HepG2 (cell line): ENCODE results near the gene FCAR. TPM values are rescaled to one million over a fixed set of nuclear protein-coding genes. Genes with fewer than 3 reads are reported as not detected.
"Not testable (repeated sequence)": the region's sequence is repeated elsewhere in the genome, so short reads cannot be mapped to it uniquely, and the experiment has no call there.

ENCODE experiments used
- ATAC-seq: fragments of 200-7000 bp; cut with Tn5 transposase; 3 replicates; pipeline ENCODE4 v1.9.1; 2020; ENCODE audit warnings: mild to moderate bottlenecking, moderate library complexity
- BruUV-seq: library from RNA; stranded (reverse); fragments of 400-500 nt; replicated peaks from 2 replicates; lab custom pipeline; 2021; lab: Mats Ljungman, UMichigan
- CTCF ChIA-PET: fragments of 300-600 bp; formaldehyde crosslinking; extraction: SDS; loops from one replicate; lab custom pipeline; 2021; ENCODE audit warnings: low total read pairs, inconsistent platforms, low intra/inter-chr PET ratio; lab: Yijun Ruan, JAX
- POLR2A ChIA-PET: fragments of 350-600 bp; sonication (Branson Sonifier 250); formaldehyde crosslinking; loops from one replicate; lab custom pipeline; 2020; ENCODE audit warnings: antibody characterized with exemption, inconsistent platforms; lab: Yijun Ruan, JAX
- DNase-seq: peaks from one replicate; pipeline ENCODE4 v3.0.0-alpha.2; 2015; ENCODE audit warnings: low spot score
- FAIRE-seq: peaks from 3 replicates; lab custom pipeline; 2011; peaks lifted over from hg19 to GRCh38; lab: Jason Lieb, UNC
- H2AFZ ChIP-seq: one replicate; pipeline ENCODE4 v1.6.1; 2011; ENCODE audit warnings: low read length, inconsistent platforms
- H3K27ac ChIP-seq: fragments of 300-600 bp; 3 replicates; pipeline ENCODE4 v1.8.0; 2011; ENCODE audit warnings: mixed run types, mild to moderate bottlenecking, mixed read lengths, low read length, inconsistent platforms; ENCODE audit not compliant: insufficient read depth; ENCODE audit errors: extremely low read length
- H3K27me3 ChIP-seq, 2 experiments: fragments of 200-600 bp in 1 of 2; 2 replicates in 1 of 2; 3 replicates in 1 of 2; pipeline versions ENCODE4 v1.6.0 to v1.8.0; 2011; ENCODE audit warnings: low read length in 2 of 2, mild to moderate bottlenecking in 2 of 2, moderate library complexity in 2 of 2, inconsistent platforms in 1 of 2; ENCODE audit not compliant: insufficient read depth in 2 of 2, control insufficient read depth in 1 of 2
- H3K36me3 ChIP-seq, 2 experiments: fragments of 200-600 bp in 1 of 2; replicated peaks in 1 of 2; 2 replicates in 1 of 2; 3 replicates in 1 of 2; pipeline versions ENCODE4 v1.5.1 to v1.8.0; 2011; ENCODE audit warnings: low read length in 2 of 2, inconsistent platforms in 1 of 2; ENCODE audit not compliant: insufficient read depth in 2 of 2, control insufficient read depth in 1 of 2
- H3K4me1 ChIP-seq: 2 replicates; pipeline ENCODE4 v1.5.1; 2012; ENCODE audit warnings: low read length, inconsistent platforms; ENCODE audit not compliant: insufficient read depth
- H3K4me2 ChIP-seq: 2 replicates; pipeline ENCODE4 v1.6.0; 2011; ENCODE audit warnings: low read depth, low read length, inconsistent platforms
- H3K4me3 ChIP-seq, 3 experiments: fragments of 200-600 bp in 1 of 3; sonication (generic), shearing (Covaris generic) in 1 of 3; replicated peaks in 1 of 3; 2 replicates each; pipeline ENCODE4 v1.5.1; 2011 to 2016; ENCODE audit warnings: low read length in 3 of 3, inconsistent platforms in 2 of 3, low read depth in 2 of 3, mild to moderate bottlenecking in 2 of 3, control low read depth in 1 of 3, mixed read lengths in 1 of 3; ENCODE audit not compliant: insufficient read depth in 1 of 3
- H3K79me2 ChIP-seq: one replicate; pipeline ENCODE4 v1.6.1; 2011; ENCODE audit warnings: low read length, inconsistent platforms; ENCODE audit not compliant: insufficient read depth
- H3K9ac ChIP-seq: 2 replicates; pipeline ENCODE4 v1.6.0; 2011; ENCODE audit warnings: mild to moderate bottlenecking, low read depth, low read length, inconsistent platforms; ENCODE audit not compliant: insufficient read depth
- H3K9me3 ChIP-seq: 2 replicates; pipeline ENCODE4 v1.5.1; 2012; ENCODE audit warnings: mild to moderate bottlenecking, low read length
- H4K20me1 ChIP-seq: 2 replicates; pipeline ENCODE4 v1.6.0; 2011; ENCODE audit warnings: inconsistent platforms, mild to moderate bottlenecking, low read length, moderate library complexity; ENCODE audit not compliant: insufficient read depth
- CEBPB ChIP-seq: IDR thresholded peaks from 2 replicates; pipeline ENCODE4 v1.6.1; 2011; ENCODE audit warnings: low read depth, low read length, improper control_type of control experiment, borderline replicate concordance
- WGBS: methylation state at CpG from one replicate; pipeline ENCODE4 v1.1.6; 2017; ENCODE audit warnings: low lambda C conversion rate; 5-methylcytosine and 5-hydroxymethylcytosine counted together
- in situ Hi-C: cut with HindIII; loops from 2 replicates; pipeline ENCODE4 v1.10.0; 2017; ENCODE audit warnings: low pct_unique_long_range_greater_than_20kb; ENCODE audit not compliant: extremely low pct_ligation_motif_present
- intact Hi-C: fragments of 100-400 bp; cut with micrococcal nuclease; formaldehyde crosslinking; loops from one replicate; pipeline ENCODE4 v1.10.0; 2022; ENCODE audit not compliant: unreplicated experiment
- polyA plus RNA-seq, 8 experiments: library from polyadenylated mRNA; depleted of rRNA in 3 of 8; stranded (reverse) in 7 of 8; unstranded in 1 of 8; fragments of >200 nt; fragmentation: Illumina TruSeq in 4 of 8; extraction: Trizol in 4 of 8; gene quantifications; 2 replicates each; pipeline versions ENCODE4 v1.2.1 to v1.2.3, GENCODE V29; 2011 to 2016; ENCODE audit warnings: low read depth in 4 of 8, missing spikeins in 1 of 8, mixed read lengths in 1 of 8; ENCODE audit not compliant: insufficient read depth in 1 of 8
- total RNA-seq, 5 experiments: library from RNA; depleted of rRNA; stranded (reverse); fragments of >200 nt; fragmentation: Illumina TruSeq; extraction: Trizol; gene quantifications; 2 replicates each; pipeline ENCODE4 v1.2.3, GENCODE V29; 2016; ENCODE audit warnings: low read depth in 1 of 5
- TF ChIP-seq, protein P1 (sequence below): fragments of 450-650 bp; IDR thresholded peaks from 2 replicates; pipeline ENCODE4 v1.6.1; 2016

Gene FCAR
- total and polyA plus RNA-seq, 2 of the 13 experiments (the other 11 are each of a cell fraction or from before 2014, with no cell fraction given): not detected

DNA sequence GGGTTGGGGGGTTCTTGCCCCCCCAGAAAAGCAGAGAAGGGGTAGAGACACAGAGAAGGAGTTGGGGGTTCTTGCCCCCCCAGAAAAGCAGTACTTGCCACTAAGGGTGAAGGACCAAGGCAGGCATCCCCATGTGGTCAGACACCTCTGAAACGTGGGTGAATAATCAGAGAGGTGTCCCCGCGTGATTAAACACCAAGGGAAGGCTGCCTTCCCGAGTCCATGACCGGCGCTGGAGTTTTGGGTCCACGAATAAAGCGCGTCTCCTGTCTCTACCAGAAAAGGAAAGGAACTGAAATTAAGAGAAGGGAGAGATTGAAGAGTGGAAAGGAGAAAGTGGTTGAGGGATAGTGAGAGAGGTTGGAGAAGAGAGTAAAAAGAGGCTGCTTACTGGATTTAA, 25.6 kb downstream of the FCAR start:
- H3K4me2 ChIP-seq, FAIRE-seq, H3K36me3 ChIP-seq, H3K27ac ChIP-seq, H3K9ac ChIP-seq, DNase-seq, H2AFZ ChIP-seq, H4K20me1 ChIP-seq, CTCF ChIA-PET, H3K4me1 ChIP-seq, H3K79me2 ChIP-seq, intact Hi-C loops, POLR2A ChIA-PET, in situ Hi-C loops, H3K4me3 ChIP-seq, BruUV-seq, H3K9me3 ChIP-seq, ATAC-seq, H3K27me3 ChIP-seq: not testable (repeated sequence)
- WGBS: 52% methylated on average over 9 of the region's 9 CpGs
- TF ChIP-seq, protein P1, sequence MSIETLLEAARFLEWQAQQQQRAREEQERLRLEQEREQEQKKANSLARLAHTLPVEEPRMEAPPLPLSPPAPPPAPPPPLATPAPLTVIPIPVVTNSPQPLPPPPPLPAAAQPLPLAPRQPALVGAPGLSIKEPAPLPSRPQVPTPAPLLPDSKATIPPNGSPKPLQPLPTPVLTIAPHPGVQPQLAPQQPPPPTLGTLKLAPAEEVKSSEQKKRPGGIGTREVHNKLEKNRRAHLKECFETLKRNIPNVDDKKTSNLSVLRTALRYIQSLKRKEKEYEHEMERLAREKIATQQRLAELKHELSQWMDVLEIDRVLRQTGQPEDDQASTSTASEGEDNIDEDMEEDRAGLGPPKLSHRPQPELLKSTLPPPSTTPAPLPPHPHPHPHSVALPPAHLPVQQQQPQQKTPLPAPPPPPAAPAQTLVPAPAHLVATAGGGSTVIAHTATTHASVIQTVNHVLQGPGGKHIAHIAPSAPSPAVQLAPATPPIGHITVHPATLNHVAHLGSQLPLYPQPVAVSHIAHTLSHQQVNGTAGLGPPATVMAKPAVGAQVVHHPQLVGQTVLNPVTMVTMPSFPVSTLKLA: peak; percentile 30; the same call in 1 of the 2 replicates

DNA sequence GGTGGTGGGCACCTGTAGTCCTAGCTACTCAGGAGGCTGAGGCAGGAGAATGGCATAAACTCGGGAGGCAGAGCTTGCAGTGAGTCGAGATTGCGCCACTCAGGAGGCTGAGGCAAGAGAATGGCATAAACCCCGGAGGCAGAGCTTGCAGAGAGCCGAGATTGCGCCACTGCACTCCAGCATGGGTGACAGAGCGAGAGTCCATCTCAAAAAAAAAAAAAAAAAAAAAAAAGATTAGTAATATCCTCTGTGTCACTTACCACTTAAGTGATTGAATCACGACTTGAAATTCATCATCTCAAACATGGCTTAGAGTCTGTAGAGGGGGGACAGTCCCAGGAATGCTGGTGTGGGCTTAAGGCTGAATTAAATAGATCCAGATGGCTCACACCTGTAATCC, 27.1 kb downstream of the FCAR start:
- POLR2A ChIA-PET, H3K4me2 ChIP-seq, H3K4me3 ChIP-seq, DNase-seq, H3K79me2 ChIP-seq, H3K4me1 ChIP-seq, CTCF ChIA-PET, intact Hi-C loops, H3K27ac ChIP-seq, in situ Hi-C loops, H2AFZ ChIP-seq, H4K20me1 ChIP-seq, H3K9me3 ChIP-seq, ATAC-seq, H3K9ac ChIP-seq, FAIRE-seq, BruUV-seq, H3K36me3 ChIP-seq: not testable (repeated sequence)
- 3% methylated on average over 8 of the region's 8 CpGs for WGBS
- H3K27me3 ChIP-seq: peaks cover 0 to 11% of the 10 kb centered on the region in 2 experiments; a peak in 2 of 5 replicates
- TF ChIP-seq CEBPB: peak; percentile 50; the same call in 1 of the 2 replicates
